Osteocyte (in vitro differentiated cells): ENCODE measurements around the gene NRXN2. TPM values are rescaled to one million over a fixed set of nuclear protein-coding genes. Genes with fewer than 3 reads are reported as not detected.

Source experiments
- DNase-seq: peaks from one replicate; pipeline ENCODE4 v3.0.0; 2021; ENCODE audit warnings: mixed read lengths; ENCODE audit not compliant: unreplicated experiment; ENCODE audit errors: extremely low spot score
- H3K27ac Mint-ChIP-seq: one replicate; pipeline ENCODE4 v1.8.0; 2021; ENCODE audit warnings: mild to moderate bottlenecking, mixed read lengths; ENCODE audit not compliant: unreplicated experiment
- H3K27me3 Mint-ChIP-seq: one replicate; pipeline ENCODE4 v1.8.0; 2021; ENCODE audit warnings: mixed read lengths; ENCODE audit not compliant: unreplicated experiment
- H3K36me3 Mint-ChIP-seq: one replicate; pipeline ENCODE4 v1.8.0; 2021; ENCODE audit warnings: mixed read lengths; ENCODE audit not compliant: unreplicated experiment
- H3K4me1 Mint-ChIP-seq: one replicate; pipeline ENCODE4 v1.8.0; 2021; ENCODE audit warnings: mixed read lengths; ENCODE audit not compliant: unreplicated experiment
- H3K4me3 Mint-ChIP-seq: one replicate; pipeline ENCODE4 v1.8.0; 2021; ENCODE audit warnings: mild to moderate bottlenecking, moderate library complexity, mixed read lengths; ENCODE audit not compliant: unreplicated experiment
- H3K9me3 Mint-ChIP-seq: one replicate; pipeline ENCODE4 v1.8.0; 2021; ENCODE audit warnings: mixed read lengths; ENCODE audit not compliant: unreplicated experiment
- total RNA-seq: library from RNA; stranded (reverse); gene quantifications from 2 replicates; pipeline ENCODE4 v1.2.1, GENCODE V29; 2021
- TF ChIP-seq, protein P1 (sequence below): fragments of 200-600 bp; sonication (generic); IDR thresholded peaks from 2 replicates; pipeline ENCODE4 v1.5.0; 2021; ENCODE audit warnings: antibody characterized with exemption, mild to moderate bottlenecking, moderate library complexity

NRXN2 gene
- total RNA-seq, 1 donor from 2014 or later = 2.6 TPM

- TF ChIP-seq, protein P1, sequence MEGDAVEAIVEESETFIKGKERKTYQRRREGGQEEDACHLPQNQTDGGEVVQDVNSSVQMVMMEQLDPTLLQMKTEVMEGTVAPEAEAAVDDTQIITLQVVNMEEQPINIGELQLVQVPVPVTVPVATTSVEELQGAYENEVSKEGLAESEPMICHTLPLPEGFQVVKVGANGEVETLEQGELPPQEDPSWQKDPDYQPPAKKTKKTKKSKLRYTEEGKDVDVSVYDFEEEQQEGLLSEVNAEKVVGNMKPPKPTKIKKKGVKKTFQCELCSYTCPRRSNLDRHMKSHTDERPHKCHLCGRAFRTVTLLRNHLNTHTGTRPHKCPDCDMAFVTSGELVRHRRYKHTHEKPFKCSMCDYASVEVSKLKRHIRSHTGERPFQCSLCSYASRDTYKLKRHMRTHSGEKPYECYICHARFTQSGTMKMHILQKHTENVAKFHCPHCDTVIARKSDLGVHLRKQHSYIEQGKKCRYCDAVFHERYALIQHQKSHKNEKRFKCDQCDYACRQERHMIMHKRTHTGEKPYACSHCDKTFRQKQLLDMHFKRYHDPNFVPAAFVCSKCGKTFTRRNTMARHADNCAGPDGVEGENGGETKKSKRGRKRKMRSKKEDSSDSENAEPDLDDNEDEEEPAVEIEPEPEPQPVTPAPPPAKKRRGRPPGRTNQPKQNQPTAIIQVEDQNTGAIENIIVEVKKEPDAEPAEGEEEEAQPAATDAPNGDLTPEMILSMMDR = no peak
Observed at GRCh38 chr11:64592656-64593055, 130.3 kb downstream of the NRXN2 start.

DNA sequence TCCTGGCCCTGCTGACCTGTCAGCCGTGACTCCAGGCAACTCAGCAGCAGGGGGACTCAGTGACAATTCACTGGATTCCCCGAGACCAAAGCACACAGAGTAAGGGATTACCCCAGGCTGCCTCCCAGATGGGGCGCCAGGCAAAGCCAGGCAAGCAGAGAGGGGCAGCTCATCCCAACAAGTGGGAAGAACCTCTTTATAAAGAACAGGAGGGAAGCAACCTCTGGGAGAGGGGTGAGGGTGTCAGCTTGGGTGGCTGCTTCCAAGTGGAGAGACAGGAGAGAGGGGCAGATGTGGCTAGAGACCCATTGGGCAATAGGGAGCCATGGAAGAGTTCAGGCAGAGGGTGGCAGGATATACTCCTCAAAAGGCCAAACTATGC is 130.8 kb downstream of the NRXN2 start:
- DNase-seq = no peak

More at GRCh38 chr11:64592656-64593055, 130.3 kb downstream of the NRXN2 start:
- H3K4me3 Mint-ChIP-seq = no peak overlapping the region
- H3K27me3 Mint-ChIP-seq = peaks cover 3% of the 10 kb centered on the region
- H3K36me3 Mint-ChIP-seq = no peaks in the 10 kb centered on the region
- no peak overlapping the region for H3K27ac Mint-ChIP-seq
- H3K9me3 Mint-ChIP-seq = peaks cover 9% of the 10 kb centered on the region
- no peak for DNase-seq
- H3K4me1 Mint-ChIP-seq = no peaks in the 10 kb centered on the region

DNA sequence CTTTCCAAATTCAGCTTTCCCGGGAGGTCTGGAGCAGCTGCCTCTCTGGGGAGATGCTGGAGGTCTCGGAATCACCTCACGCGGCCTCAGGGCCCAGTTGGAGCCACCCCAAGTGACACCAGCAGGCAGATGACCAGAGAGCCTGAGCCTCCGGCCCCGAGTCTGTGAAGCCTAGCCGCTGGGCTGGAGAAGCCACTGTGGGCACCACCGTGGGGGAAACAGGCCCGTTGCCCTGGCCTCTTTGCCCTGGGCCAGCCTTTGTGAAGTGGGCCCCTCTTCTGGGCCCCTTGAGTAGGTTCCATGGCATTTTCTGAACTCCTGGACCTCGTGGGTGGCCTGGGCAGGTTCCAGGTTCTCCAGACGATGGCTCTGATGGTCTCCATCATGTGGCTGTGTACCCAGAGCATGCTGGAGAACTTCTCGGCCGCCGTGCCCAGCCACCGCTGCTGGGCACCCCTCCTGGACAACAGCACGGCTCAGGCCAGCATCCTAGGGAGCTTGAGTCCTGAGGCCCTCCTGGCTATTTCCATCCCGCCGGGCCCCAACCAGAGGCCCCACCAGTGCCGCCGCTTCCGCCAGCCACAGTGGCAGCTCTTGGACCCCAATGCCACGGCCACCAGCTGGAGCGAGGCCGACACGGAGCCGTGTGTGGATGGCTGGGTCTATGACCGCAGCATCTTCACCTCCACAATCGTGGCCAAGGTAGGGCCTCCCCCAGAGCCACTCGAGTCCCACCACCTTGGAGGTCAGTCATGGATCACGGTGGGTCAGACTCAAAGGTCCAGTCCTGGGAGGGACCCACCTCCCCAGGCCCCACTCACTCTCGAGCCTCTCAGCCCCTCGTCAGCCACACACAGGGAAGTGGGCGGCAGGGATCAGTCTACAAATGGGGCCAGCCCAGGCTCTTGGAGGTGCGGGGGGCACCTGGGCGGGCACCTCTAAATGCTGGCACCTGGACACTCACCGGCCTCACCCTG is 131.5 kb downstream of the NRXN2 start:
- Mint-ChIP-seq H3K36me3 (no peaks in the 10 kb centered on the region), H3K9me3 (peaks cover 4% of the 10 kb centered on the region), H3K27ac (no peak overlapping the region), H3K4me1 (no peaks in the 10 kb centered on the region), H3K4me3 (no peak overlapping the region), H3K27me3 (peaks cover 4% of the 10 kb centered on the region)
- TF ChIP-seq, protein P1 = no peak
- no peak for DNase-seq

More for the DNA sequence above, 130.8 kb downstream of the NRXN2 start:
- TF ChIP-seq, protein P1 = no peak
- Mint-ChIP-seq H3K4me3 (no peak overlapping the region), H3K4me1 (no peaks in the 10 kb centered on the region), H3K36me3 (no peaks in the 10 kb centered on the region), H3K27me3 (peaks cover 3% of the 10 kb centered on the region), H3K9me3 (peaks cover 7% of the 10 kb centered on the region), H3K27ac (no peak overlapping the region)

DNA sequence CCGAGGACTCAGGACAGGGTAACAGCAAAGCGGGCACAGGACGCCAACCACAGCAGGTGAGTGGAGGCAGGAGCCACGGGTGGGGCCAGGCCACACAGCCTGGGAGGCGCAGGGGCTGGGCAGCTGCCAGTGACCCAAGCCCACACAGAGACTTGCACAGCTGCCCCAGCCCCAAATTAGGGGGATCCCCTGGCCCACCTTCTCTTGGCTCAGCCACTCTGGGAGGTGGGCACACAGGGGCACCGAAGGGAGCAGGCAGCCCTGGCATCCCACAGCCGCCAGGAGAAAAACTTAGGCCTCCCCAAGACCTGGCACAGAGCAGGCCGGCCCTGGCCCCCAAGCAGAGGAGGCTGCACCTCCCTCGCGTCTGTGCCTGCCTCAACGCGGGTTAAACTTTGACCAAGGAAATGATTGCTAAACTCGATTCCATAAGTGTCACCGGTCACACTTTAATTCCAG is 132.2 kb downstream of the NRXN2 start, which contains the start of gene SLC22A12:
TSS of gene SLC22A12 (plus strand) at position 458 of the 459 bp plus-strand sequence. CDS start 337 bp downstream, outside the sequence.
- TF ChIP-seq, protein P1 = no peak
- Mint-ChIP-seq H3K4me1 (no peaks in the 10 kb centered on the region), H3K27me3 (peaks cover 11% of the 10 kb centered on the region), H3K9me3 (peaks cover 4% of the 10 kb centered on the region), H3K4me3 (no peak within 1 kb of the TSS), H3K36me3 (no peaks in the 10 kb centered on the region), H3K27ac (no peak within 1 kb of the TSS)
- no peak for DNase-seq

DNA sequence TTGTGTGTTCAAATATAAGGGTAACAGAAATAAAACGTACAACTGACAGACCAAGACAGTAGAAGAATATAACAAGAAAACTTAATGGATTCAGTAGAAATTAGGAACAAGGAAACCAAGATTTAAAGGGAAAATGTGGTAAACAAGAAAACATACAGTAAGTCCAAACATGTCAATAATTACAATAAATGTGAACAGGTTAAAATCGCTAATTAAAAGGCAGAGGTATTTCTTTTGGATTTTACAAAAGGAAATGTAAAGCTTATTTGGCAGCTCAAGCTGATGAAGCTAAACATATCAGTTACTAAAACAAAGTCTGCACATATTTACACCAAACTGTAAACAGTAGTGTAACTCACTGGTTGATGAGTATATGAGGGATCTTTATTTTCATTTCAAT is 134.3 kb downstream of the NRXN2 start:
- H3K4me3 Mint-ChIP-seq = no peak overlapping the region
- H3K4me1 Mint-ChIP-seq = no peaks in the 10 kb centered on the region
- no peak overlapping the region for H3K27ac Mint-ChIP-seq
- TF ChIP-seq, protein P1 = no peak
- peaks cover 4% of the 10 kb centered on the region for H3K9me3 Mint-ChIP-seq
- no peaks in the 10 kb centered on the region for H3K36me3 Mint-ChIP-seq
- DNase-seq = no peak
- peaks cover 18% of the 10 kb centered on the region for H3K27me3 Mint-ChIP-seq
